DMS53 treated with DMSO at 0.1 percent for 48 hours (cell line): ENCODE results near the gene PARS2.
A peak's percentile ranks its signal among the peaks of the same experiment; 100 is the strongest.

Source experiments
- DNase-seq: peaks from one replicate; lab custom pipeline; 2025; ENCODE audit not compliant: unreplicated experiment; lab: John Stamatoyannopoulos, UW

PARS2 gene

DNA sequence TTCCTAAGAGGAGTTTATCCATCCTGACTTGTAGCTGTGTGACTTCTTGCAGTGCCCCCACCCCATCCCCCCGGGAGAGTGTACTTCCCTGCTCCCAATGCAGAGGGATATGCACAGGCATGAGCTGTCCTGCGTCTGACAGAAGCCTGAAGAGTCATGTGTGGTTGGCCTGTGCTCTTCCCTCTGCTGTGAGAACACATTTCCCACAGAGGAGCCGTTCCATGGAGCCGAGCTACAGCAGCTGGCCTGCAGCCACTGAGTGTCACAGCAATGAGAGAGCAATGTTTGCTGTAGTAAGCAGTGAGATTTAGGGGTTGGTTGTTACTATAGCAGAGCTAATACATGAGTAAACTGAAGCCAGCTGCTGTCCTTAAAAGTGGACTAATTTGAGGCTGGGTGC, 22.0 kb downstream of the PARS2 start:
- DNase-seq = no peak

DNA sequence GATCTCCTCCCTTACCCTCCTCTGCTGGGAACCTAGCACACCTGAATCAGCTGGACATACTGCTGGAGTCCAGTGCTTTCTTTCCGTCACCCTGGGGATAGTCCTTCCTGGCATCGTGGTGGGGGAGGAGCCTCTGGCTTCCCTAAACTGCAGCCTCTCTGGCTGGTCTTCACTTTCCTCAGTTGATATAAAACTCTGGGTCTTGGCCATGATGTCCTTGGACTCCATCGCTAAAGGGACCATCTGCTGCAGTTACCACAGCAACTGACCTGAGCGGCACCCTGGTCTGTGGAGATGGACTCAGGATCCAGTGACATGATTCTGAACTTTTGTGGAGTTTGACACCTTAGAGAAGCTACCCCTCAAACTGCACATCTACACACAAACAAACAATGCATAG, 22.8 kb downstream of the PARS2 start:
- no peak for DNase-seq

DNA sequence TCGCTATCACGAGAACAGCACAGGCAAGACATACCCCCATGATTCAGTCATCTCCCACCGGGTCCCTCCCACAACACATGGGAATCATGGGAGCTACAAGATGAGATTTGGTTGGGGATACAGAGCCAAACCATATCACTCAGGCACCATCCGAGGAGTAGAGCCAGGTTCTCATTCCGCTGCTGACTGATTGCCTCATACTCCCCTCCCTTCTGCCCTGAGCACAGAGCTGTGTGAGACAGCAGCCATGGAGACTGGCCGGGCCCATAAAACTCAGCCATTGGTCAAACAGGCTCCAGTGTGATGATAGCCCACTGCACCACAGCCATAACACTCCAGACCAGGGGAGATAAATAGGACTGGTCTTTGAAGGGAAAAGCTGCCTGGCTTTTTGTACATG, 26.1 kb downstream of the PARS2 start:
- no peak for DNase-seq

DNA sequence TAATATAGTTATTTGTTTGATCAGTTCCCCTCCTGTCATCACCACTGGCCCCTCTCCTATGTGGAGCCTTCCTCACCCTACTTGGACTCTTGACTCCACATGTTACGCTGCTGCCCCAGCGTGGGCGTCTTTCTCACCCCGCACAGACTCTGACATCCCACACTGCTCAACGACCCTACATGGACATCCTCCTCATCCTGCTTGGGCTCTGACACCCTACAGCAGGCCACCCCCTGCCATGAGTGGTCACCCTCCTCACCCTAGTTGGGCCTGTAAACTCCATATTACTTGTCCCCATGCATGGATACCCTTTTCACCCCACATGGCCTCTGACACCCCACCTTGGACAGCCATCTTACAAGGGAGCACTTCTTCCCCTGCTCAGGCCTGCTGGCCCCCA, 27.6 kb downstream of the PARS2 start:
- no peak for DNase-seq

DNA sequence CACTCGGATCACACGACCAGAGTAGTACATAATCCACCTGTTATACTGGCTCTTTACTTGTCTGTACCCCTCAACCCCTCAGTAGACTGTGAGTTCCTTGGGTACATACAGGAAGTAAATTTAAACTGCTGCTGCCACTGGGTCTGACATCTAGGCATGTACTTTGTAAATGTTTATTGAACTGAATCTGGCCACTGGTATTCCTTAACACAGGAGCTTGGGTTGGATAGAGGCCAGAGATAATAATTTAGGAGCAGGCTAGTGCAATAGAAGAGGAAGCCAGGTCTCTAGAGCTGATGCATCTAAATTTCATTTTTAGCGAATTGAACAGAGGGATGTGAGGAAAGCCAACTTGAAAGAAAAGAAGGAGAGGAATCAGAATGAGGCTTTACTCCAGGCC, 36.3 kb downstream of the PARS2 start:
- no peak for DNase-seq

DNA sequence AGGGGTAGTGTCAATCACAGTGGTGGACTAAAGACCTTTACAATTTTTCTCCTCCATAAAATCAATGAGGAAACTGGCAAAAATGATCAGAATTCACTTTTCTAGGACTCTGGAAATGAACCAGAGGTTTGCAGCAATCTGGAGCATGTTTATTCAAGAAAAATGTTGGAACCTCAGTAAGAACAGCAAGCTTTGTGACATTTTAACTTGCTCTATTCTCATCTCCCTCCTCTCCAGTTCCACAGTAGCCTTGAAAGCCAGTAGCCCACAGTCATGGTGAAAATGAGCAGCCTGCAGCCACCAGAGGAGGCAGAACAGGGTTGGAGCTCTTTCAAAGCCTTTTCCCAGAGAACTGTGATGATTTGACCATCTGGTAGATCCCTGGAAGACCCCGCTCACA, 39.6 kb downstream of the PARS2 start:
- DNase-seq = no peak

DNA sequence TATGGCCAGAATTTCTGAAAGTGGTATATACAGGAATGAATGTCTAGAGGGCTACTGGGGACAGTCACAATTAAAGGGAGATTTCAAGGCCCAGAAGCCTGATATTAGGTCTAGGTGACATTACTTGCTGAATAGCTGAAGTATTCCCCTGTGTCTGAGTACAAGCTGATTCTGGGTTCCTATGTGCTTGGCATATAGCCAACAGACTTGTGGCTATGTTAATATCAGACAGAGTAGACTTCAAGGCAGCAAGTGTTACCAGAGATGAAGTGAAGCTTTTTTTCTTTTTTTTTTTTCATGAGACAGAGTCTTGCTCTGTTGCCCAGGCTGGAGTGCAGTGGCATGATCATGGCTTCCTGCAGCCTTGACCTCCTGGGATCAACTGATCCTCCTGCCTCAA, 40.3 kb downstream of the PARS2 start:
- no peak for DNase-seq

DNA sequence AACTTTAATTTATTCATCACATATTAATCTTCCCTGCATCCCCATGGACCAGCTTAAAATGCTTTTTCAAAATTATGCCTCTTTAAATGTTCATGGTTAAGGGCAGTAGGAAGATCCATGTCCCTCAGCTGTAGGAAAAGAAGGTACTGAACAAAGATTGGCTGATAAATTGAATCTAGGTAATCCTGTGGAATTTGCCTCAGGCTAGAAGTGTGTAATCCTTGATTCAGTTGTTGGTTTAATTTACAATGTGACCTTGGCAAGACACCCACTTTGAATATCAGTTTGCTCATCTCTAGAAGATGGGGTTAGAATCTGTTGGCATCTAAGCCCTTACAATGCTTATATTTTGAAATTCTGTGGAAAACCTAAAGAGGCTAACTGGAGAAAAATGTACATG, 42.6 kb downstream of the PARS2 start:
- DNase-seq = no peak

DNA sequence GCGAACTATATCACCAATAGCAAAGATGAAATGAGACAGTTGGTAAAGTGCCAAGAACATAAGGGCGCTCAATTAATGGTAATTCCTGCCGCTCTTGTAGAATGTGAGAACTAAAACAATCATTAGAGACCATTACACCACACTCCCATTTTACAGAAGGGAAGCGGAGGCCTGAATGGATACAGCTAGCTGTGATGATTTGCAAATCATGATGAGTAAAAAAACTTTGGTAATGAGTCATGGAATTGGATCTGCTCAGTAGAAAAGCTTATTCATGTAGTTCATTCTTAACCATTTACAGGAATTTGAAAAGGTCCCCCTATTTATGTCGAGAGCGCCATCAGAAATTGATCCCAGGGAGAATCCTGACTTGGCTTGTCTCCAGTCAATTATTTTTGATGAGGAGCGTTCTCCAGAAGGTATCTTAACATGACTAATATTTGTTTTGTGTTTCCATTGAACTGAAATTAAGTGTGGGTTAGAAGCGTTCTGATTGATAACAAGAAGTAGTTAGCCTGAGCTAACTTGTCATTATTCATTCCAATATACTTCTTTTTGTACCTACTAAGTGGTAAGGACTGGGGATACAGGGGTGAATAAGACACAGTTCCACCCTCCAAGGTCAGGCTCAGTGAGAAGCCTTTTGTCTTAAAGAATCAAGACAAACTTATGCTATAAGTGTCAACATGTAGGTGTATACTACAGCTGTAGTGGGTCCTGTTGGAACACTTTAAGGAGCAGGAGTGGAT, 47.9 kb downstream of the PARS2 start:
- no peak for DNase-seq

DNA sequence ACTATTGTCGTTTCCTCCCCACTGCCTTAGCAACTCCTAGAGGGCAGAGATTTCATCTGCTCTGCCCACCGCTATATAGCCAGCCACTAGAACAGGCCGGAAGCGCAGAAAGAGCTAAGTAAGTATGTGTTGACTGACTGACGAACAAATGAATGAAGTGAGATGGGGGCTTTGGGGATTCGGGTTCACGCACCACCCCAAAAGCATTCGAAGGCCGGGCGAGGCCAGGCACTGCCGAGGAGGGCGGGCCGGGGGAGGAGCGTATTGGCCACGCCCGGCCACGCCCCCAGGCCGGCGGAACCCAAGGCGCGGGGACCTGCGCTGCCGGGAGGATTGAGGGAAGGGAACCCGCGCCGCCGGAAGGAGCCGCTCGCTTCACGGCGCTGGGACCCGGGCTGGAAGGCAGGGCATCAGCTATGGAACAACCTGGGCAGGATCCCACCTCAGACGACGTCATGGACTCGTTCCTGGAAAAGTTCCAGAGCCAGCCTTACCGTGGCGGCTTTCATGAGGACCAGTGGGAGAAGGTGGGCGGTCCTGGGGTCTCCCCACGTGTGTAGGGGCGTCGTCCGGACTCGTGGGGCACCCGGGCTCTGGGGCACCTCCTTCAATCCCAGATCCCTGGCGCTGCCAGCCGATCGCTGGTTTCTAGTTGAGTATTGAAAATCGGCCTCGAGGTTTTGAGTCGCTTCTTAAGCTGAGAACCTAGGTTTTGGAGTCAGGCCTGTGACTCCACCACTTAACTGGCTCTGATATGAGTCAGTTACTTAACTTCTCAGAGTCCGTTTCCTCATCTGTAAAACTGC, 48.6 kb downstream of the PARS2 start, which contains the start of gene TTC4:
Gene TTC4 (plus strand): TSS at position 369 of the 806 bp plus-strand sequence. CDS start 48 bp downstream, at position 417.
- peak; percentile 83 for DNase-seq

DNA sequence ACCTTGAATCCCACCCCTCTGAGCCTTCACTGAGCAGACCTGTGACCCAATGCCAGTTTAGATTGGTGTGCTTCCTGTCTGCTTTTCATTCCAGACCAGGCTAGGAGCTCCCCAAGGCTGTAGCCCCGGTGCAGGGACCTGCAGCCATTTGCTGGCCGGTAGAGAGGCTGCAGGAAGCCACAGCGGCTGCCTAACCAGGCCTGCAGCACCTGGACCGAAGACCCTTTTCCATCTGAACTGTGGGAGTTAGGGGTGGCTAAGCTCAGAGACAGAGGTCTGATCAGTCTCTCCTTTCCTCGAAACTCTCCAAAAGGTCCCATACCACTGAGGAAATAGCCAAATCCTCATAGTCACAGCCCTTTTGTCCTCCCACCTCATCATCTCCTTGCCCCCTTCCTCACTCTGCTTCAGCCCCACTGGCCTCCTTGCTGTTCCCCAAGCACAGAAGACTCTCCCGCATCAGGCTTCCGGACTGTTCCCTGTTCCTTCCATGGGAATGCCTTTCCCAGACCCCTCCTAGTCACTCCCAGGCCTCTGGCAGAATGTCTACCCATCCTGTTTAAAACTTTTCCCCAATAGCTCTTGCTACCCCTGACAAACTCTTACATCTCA, 49.3 kb downstream of the PARS2 start:
- DNase-seq = no peak

DNA sequence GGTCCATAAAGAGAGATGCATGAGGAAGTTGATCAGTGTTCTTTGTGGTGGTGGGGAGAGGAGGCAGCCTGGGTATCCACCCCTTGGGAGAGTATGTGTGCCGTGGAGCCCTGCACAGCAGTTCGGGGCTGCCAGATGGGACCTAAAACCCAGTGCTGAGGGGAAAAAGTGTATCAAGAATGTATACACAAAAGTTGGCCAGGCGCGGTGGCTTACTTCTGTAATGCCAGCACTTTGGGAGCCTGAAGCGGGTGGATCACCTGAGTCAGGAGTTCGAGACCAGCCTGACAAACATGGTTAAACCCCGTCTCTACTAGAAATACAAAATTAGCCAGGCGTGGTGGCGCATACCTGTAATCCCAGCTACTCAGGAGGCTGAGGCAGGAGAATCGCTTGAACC, 52.8 kb downstream of the PARS2 start:
- DNase-seq = no peak

DNA sequence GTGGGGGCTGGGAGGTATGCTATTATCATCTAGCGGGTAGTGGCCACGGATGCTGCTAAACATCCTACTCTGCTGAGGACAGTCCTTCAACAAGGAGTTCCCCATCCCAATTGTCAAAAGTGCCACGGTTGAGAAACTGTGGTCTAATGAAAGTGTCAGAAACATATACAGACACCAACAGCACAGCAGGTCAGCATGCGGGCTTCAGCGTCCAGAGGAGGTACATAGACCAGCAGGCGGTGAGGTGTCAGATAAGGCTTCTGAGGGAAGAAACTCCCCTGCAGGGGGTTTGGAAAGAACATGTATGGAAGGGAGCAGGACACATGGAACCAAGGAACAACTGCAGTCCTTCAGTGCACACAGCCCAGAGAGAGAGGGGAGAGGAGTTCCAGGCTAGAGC, 53.5 kb downstream of the PARS2 start:
- DNase-seq = no peak

DNA sequence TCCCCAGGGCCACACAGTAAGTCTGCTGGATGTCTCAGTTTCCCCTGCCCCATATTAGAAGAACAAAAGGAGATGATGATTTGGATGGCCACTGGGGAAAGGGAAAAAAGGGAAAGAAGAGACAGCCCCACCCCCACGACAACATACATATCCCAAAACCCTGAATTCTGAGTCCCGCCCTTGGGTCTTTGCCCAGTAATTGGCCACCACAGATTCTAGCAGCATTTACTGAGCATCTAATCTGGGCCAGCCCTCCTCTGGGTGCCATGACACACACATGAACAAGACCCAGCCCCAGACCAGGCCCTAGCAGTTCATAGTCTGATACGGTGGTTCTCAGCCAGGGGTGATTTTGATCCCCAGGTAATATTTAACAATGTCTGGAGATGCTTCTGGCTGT, 53.9 kb downstream of the PARS2 start:
- no peak for DNase-seq

DNA sequence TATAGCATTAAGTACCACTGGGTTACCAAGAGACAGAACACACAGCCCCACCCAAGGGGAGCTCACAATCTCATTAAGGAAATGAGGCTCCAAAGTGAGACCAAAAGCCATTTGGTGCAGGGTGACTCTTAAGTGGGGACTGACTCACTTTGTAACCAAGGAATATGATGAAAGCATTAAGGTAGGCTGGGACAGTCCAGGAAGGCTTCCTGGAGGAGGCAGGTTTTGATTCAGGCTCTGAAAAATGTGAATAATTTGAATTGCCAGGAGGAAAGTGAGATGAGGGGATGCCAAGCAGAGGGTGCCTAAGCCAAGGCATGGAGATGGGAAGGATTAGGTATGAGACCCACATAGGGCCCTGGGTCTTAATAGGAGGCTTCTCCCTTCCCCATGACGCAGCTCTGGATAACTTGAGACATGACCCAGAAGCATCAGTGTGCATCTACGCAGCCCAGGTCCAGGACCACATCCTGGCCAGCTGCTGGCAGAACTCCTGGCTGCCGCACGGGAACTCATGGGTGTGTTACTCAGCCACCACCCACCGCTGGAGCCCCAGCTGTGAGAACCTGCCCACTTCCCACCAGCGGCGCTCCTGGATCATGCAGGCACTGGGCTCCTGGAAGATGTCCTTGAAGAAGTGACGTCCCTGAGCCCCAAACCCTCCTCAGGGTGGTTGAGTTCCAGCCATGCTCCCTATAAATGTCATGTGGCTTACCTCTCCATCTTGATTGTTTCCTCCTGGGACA, 54.6 kb downstream of the PARS2 start:
- DNase-seq = no peak

DNA sequence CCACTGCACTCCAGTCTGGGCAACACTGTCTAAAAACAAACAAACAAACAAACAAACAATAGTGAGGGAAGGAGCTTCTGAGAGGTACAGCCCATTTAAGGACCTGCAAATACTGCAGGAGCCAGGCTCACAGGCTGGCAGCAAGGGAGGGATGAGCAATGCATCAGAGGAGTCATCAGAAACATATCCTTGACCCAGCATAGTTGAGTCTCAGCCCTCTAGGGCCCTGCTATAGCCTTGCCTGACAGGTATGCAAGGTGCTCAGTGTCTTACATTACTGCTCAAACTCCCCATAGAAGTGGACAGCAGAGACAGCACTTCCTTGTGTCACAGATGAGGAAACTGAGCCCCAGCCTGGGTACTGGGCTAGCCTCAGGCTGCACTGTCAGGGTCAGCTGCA, 55.9 kb downstream of the PARS2 start:
- no peak for DNase-seq
